Measurements from ENCODE around the gene APLNR. TPM values are rescaled to one million over a fixed set of nuclear protein-coding genes. Genes with fewer than 3 reads are reported as not detected.
A peak's percentile ranks its signal among the peaks of the same experiment; 100 is the strongest.

The APLNR gene
- polyA plus RNA-seq, 12 donors = 79.1 to 106 (median 89.6) TPM; not detected in 1

DNA sequence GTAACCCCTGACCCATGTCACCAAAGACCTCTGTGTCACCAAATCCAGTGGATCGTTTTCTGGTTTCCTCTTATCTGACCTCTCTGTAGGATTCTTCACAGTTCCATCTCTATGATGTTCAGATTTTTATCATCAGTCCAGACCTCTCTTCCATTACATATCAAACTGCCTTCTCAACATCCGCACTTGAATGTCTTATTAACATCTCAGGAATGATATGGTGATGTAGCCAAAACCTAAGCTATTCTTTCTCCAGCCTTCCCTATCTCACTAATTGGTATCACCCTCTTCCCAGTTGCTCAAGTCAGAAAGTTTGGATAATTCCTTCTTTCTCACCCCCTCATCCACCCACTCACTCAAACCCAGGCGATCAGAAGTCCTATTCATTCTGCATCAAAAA is 13.4 kb downstream of the APLNR start:
- no peak for DNase-seq

DNA sequence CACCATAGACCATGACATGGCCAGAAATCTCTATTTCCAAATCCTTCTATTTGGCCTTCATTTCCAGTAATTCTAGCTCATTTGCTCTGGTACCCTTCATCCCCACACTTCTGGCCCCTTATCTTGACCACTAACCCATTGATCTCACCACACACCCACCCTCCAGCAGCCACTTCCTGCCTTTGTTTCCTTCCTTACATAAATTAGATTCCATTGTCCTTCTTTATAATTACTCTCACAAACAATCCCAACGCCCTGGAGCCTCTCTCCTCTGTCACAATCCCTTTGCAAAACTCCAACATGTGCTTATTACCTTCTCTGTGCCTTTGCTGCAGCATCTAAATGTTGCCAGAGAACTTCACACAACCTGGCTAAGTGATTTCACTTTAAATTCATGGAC is 14.8 kb downstream of the APLNR start:
- DNase-seq = no peak

DNA sequence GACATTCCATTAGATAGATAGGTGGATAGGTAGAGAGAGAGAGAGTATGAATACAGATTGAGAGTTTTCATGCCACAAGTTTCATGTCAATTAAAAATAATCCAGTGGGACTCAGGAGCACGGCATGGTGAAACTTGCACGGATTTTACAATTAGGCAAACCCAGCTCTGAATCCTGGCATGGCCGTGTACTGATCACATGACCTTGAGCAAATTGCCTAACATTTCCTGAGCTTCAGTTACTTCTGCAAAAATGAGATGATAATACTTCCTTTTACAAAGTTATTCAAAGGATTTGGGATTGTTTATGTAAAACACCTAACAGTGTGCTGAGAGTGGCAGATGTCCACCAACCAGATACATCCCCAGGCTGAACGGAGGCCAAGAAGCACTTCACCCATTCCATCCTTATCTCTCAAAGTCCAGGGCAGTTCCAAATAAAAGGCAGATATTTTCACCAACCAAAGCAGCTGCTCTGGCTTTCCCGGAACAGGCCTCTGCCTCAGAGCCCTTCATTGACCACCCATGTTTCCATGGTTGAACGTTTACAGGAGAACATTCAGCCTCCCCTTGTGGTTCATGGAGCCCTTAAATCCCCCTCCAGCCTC is 17.9 kb downstream of the APLNR start:
- DNase-seq = no peak

DNA sequence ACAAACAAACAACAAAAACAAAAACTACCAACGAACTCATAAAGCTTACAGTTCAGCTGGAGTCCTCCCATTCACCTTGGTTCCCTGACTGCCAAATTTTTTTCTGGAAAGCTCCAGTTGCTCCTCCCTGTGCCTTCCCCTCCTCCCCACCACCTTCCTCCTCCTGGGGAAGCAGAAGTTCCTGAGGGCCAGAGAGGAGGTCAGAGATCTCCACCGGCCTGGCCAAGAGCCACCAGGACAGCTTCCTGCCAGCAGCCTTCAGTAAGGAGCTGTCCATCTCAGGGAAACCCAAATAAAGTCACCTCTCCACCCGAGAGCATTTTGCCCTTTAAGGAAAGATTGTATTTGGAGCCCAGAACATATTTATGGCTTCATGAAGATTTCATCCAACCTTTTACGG is 20.0 kb downstream of the APLNR start:
- no peak for DNase-seq

DNA sequence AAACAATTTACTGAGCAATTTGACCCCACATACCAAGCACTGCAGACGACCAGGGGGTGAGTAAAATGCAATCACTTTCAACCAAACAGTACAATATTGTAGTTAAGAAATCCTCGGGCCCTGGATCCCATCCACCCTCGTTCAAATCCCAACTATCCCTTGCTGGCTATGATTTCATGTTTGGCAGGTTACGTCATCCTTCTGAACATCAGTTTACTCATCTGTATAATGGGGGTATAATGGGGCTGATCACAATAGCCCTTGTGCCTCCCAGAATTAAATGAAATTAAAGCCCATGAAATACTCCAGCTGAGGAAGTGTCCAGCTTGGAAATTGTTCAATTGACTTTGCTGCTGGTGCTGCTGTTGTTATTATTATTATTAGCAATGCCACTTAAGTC is 20.6 kb downstream of the APLNR start:
- no peak for DNase-seq

DNA sequence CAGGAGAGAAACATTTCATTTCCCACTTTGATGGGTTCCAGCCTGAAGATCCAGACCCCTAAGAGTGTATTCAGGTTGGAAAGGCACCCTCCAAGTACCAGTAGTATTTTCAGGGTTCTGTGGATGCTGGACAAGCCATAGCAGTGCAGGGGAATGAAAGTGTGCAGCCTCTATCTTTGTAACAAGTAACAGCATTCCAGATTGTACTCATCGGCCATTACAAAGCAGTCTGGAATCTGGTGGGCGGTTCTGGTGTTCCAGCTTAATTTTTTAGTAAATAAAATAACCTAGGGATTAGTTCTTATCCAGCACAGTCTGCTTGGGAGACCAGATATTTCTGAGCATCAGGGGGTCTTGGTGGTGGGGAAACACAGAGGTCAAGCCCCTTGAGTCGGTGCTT is 22.6 kb downstream of the APLNR start:
- no peak for DNase-seq

DNA sequence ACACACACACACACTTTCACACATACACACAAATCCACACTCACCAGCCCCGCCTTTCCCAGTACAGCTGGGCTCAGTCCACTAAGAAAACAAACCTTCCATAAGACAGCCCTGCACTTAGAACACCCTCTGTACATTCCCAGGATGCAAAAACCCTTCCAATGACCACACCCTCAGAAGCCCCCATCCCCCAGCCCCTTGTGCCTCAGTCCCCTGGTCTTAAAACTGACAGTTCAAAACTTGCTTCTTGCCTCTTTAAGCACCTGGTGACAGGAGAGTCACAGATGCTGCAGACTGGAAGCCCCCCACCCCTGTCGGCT is 23.0 kb downstream of the APLNR start:
- DNase-seq = no peak

DNA sequence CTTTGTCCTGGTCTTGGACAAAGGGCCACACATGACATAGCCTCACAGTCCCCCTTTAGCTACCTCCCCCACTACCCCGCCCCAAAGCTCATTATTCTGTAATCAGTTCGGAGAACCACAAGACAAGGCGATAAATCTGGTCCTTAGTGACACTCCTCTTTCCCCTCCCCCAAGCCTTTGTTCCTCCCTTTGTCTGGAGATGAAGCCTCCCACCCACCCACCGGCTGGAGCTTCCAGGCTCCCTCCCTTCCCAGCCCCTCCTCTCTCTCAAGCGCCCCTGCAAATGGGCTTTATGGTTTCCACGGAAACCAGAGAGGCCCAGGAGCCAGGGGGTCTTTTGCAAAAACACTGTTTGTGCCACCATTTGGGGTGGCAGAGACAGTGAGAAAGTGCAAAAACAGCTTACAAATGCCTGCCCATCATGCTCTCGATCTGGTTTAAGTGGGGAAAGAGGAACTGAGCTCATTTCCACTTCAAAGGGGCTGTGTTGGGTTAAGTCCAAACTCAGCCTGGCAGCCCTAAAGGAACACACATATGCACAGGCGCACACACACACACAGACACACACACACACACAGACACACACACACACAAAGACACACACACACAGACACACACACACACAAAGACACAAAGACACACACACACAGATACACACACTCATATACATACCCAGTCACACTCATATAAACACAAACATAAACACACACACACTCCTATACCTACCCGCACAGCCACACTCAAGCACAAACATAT is 23.5 kb downstream of the APLNR start:
- no peak for DNase-seq

DNA sequence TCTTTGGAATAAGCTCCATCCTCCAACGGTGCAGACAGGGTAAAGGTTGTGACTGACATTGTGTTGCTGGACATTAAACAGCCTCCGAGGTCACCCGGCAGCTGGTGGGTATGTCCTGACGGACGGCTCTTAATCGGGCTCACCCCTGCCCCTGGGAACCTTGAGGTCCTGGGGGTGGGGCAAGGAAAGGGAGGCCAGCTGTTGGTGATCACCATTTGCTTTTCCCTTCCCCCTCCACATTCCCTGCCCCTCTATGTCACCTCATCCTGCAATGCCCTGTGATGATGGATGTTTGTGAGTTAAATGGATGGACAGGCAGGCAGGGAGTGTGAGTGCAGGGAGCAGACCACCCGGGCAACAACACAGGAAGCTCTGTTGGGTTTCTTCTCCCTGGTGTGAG is 26.3 kb downstream of the APLNR start:
- no peak for DNase-seq

DNA sequence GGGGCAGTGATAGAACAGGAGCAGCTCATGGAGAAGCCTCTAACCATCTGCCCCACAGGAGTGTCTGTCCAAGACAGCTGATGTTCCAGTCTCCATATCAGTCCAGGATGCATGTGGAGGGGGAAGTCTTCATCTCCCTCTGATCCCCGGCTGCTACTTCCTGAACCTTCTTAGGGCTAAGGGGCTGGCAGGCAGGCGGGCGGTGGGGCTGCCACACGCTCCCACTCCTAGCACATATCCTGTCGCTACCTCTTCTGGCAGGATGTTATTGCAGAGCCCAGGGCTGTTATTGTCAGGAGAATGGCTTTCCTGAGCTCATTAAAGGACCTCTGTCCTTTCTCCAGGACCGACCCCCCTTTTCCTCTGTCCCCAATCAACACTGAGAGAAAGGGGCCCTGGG is 29.9 kb downstream of the APLNR start:
- no peak for DNase-seq

DNA sequence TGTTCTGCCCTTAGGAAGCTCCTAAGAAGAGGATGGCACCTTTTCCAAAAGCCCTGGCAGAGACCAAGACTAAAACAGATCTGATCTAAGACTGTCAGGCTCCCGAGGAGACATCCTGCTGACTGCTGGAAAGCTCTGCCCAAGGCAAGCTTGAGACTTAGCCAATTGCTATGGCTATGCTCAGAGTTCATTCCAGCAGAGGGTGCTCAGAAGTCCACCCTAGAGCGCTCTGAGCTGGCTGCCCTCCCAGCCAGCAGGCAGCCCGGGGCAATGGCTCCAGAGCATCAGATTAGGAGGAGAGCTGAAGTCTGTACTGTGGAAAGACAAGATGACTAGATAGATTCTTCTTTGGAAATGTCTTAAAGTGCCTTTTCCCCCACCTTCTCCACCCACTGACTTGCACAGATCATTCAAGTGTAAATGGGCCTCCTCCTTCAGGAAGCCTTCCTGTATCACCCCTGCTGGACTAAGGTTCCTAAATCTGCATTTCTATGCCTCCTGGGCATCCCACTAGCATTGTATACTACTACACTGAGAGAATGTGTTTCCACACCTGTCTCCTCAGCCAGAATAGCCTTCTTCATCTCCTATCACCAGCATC is 31.9 kb downstream of the APLNR start:
- DNase-seq = no peak

DNA sequence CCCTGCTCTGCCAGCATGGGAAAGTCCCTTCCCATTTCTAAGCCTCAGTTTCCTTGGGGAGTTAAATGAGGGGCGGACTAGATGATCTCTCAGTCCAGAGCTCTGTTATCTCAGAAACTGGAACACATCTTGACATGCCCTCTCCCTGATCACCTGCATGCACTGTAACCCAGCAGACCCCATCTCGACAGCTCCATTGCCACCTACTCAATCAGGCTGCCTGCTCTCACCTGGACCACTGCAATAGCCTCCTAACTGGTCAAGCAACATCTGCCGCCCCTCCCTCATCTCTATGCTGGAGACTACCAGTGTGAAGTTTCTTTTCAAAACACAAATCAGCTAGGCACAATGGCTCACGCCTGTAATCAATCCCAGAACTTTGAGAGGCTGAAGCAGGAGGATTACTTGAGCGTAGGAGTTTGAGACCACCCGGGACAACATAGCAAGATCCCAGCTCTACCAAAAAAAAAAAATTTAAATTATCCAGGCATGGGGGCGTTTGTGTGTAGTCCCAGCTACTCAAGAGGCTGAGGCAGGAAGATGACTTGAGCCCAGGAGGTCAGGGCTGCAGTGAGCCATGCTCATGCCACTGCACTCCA is 33.1 kb downstream of the APLNR start:
- DNase-seq = no peak

DNA sequence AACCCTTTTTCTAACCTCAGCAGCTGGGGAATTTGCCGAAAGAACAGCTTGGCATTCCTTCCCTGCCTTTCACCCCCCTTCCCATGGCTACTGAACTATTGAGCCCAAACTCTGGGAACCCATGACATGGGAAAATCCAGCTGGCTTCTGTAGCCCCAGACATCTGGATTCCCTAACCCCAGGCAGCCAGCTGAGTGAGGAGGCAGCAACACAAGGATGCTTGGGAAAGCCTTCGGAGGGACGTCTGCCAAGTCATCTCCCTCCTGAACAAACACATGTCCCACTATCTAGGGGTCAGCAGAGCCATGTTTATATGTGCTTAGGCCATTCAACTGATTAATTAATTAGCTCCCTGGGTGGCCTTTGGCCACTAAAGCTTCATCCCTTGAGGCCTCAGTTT is 33.7 kb downstream of the APLNR start:
- peak; percentile 80 for DNase-seq

DNA sequence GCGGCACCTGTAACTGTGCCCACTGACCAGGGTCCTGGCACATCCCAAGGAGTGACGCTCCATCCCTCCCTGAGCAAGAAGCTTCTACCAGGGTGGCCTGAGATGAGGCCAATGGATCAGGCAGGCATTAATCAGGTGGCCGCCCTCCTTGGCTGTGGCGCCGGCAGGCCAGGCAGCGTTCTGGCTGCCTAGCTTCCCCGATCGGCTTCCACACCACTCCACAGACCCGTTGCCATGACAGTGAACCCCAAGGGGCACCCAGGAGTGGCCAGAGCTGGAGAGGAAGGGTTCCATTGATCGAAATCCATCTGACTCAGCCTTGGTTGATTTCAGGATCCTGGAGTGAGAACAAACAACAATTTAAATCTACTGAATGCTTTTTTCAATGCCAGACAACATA is 34.8 kb downstream of the APLNR start:
- no peak for DNase-seq

DNA sequence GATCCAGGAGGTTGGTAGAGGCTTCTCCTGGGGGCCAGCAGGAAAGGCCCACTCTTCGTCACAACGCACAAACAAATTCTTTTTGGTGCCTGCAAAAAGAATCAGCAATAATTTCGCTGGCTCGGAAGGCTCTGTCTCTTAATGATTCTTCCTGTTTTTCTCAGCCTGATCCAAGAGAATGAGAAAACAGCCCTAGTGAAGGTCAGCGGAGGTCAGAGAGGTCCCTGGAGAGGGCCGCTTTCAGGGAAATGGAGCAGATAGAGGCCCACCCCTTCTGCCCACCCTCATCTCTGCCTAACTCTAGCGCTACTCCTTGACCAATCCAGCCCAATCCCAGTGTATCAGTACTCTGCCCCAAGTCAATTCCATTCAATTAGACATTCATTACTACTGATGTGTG is 36.1 kb downstream of the APLNR start:
- DNase-seq = no peak

DNA sequence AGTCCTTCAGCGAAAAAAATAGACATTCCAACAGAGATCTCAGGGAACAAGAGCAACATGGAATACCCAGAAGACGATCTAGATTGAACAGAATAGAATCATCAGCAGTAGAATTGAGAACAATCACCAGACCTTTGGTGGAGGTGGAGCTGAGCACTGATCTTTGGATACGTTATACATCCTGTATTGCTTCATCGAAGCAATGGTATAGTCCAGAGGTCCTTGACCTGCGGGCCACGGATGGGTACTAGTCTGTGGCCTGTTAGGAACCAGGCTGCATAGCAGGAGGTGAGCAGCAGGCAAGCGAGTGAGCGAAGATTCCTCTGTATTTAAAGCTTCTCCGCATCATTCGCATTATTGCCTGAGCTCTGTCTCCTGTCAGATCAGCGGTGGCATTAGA is 37.7 kb downstream of the APLNR start:
- no peak for DNase-seq

DNA sequence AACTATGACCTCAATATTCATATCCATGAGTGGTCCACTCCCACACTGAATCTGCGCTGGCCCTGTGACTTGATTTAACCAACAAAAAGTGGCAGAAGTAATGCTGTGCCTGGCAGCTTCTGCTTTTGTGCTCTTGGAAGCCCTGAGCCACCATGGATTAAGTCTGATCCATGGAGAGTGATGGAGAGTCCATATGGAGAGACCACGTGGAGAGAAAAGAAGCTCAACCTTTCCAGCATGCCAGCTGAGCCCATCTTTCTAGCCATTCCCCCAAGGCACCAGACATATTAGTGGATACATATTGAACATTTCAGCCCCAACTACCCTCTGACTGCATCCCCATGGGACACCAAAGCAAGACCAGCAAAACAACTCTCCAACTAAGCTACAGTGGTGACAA is 39.3 kb downstream of the APLNR start:
- no peak for DNase-seq

DNA sequence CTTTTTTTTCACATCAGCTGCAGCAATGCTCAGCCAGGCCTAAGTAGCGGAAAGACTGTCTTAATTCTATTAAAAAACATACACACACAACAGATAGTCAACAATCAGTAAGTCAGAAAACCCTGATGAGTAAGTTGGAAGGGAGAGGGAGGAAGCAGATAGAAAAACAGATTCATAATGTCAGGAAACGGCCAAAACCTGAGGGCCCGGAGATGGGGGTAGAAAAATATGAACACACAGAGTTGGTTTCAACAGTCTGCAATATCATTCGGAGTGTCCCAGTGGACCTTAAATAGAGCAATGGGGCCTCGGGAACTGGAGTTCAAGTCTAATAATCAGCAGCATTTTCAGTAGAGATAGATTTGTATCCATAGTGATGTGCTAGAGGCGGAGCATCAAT is 40.5 kb downstream of the APLNR start:
- peak; percentile 49 for DNase-seq

DNA sequence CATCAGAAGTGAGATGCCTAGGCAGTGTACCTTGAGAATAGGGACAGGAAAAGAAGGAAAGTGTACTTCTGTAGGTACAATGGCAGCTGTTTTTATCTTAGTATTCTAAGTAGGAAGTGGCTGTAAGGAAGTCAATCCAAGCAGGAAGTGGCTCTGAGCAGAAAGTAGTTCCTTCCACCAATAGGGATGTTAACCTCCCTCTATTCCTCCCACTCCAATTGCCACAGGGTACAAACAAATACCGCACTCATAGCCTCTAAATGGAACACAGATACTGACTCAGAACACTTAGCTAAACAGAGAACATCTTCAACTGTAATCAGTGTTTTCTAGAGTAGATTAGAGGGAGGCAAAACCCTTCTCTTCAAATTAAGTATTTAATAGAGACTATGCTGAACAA is 44.7 kb downstream of the APLNR start:
- DNase-seq = no peak

DNA sequence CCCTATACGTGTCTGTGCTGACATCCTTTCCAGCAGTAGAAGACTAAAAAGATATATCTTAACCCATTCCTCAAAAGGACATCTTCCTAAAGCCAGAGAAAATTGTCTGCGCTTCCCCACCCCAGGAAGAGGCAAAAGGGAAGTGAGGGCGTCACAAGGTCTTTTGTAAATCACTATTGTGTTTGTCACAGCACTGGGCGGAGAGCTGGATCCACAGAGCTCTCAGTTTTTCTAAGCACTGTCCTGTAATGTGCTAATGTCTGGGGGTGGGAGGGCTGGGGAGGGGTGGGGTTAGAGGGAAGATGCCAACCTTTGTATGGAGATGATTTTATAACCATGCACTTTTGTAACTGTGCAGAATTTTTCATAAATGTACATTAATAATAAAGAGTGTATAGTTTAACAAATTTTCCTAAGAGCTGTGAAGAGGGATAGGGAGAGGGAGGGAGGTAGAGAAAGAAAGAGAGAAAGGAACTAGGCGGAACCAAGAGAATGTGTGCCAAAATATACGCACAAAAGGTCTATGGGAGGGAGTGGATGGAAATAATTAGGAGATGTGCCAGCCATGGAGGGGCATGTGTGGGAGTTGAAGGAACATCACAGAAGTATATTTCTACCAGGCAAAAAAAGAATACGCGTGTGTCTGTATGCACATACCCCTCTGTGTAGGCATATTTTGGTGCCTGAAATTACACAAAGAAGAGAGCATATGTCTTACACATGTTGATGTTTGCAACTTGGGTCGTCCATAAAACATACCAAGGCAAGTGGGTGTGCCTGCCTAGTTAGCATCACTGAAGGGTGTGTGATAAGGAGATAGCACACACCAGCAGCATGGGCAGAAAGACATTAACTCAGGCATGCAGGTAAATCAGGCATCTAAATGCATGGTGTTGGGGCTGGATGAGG is 45.5 kb downstream of the APLNR start:
- DNase-seq = no peak

DNA sequence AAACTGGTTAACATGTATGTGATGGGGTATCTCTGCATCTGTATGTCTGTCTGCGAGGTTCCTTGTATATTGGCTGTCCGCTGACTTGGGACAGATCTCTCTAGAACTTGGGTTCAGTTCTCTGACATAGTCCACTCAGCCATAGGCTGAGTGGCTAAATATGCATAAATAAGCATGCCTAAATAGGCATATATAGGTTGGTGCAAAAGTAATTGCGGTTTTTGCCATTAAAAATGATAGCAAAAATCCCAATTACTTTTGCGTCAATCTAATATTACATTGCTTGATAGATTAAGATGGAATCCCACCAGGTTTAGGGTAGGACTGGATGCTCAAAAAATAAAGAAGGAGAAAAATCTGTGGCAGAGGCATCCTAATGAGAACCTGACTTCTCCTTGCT is 46.5 kb downstream of the APLNR start:
- no peak for DNase-seq

Data from muscle of arm (tissue), 12 donors.